GM13977 (cell line): ENCODE data around the gene FMN1.

Source experiments
- DNase-seq: peaks from one replicate; pipeline ENCODE4 v3.0.0; 2012; ENCODE audit warnings: low spot score
- CTCF ChIP-seq: IDR thresholded peaks from 2 replicates; pipeline ENCODE4 v1.5.1; 2012; ENCODE audit warnings: mild to moderate bottlenecking, control low read depth; ENCODE audit not compliant: insufficient read depth; ENCODE audit errors: extremely low read depth, missing control alignments
- in situ Hi-C: fragments of 300-500 bp; cut with MboI; formaldehyde crosslinking; loops from one replicate; pipeline ENCODE4 v1.12.0; 2022; ENCODE audit warnings: low sequenced_read_pairs, low pct_unique_long_range_greater_than_20kb, mixed read lengths, inconsistent platforms; ENCODE audit not compliant: unreplicated experiment

Gene FMN1

GRCh38 chr15:32735989-32736700 is 458.4 kb downstream of the FMN1 start:
- in situ Hi-C loops = no loop called here
- no peak for DNase-seq
- TF ChIP-seq CTCF = no peak

- in situ Hi-C loops = no loop called here
- no peak for TF ChIP-seq CTCF
- DNase-seq = no peak
Observed at GRCh38 chr15:32733281-32733680, 461.2 kb downstream of the FMN1 start.

GRCh38 chr15:32732574-32733157 is 461.8 kb downstream of the FMN1 start:
- no peak for TF ChIP-seq CTCF
- DNase-seq = no peak
- in situ Hi-C loops = no loop called here

- in situ Hi-C loops = no loop called here
- TF ChIP-seq CTCF = no peak
- DNase-seq = no peak
Observed at GRCh38 chr15:32730677-32731654, 463.5 kb downstream of the FMN1 start.

GRCh38 chr15:32729700-32730395 is 464.7 kb downstream of the FMN1 start:
- DNase-seq = no peak
- no peak for TF ChIP-seq CTCF
- in situ Hi-C loops = no loop called here
